ENCODE results near the gene FAM120B.
"Not testable (repeated sequence)": the region's sequence is repeated elsewhere in the genome, so short reads cannot be mapped to it uniquely, and the experiment has no call there.

FAM120B gene

GRCh38 chr6:170398743-170399369 lies 92.3 kb downstream of the FAM120B start:
- not testable (repeated sequence) for DNase-seq

- DNase-seq, result not testable (repeated sequence)
Measured at GRCh38 chr6:170399955-170400558, 93.5 kb downstream of the FAM120B start.

GRCh38 chr6:170402318-170403040 lies 95.9 kb downstream of the FAM120B start:
- no peak for DNase-seq

- no peak for DNase-seq
Measured at GRCh38 chr6:170403451-170403850, 96.9 kb downstream of the FAM120B start.

GRCh38 chr6:170404036-170404435 lies 97.5 kb downstream of the FAM120B start:
- no peak for DNase-seq

GRCh38 chr6:170404697-170405096 lies 98.1 kb downstream of the FAM120B start:
- DNase-seq, result no peak

GRCh38 chr6:170405311-170405975 lies 98.9 kb downstream of the FAM120B start:
- DNase-seq, result no peak

GRCh38 chr6:170407200-170407599 lies 100.6 kb downstream of the FAM120B start:
- no peak for DNase-seq

- no peak for DNase-seq
Measured at GRCh38 chr6:170407932-170408331, 101.4 kb downstream of the FAM120B start.

- DNase-seq, result not testable (repeated sequence)
Measured at GRCh38 chr6:170409746-170410145, 103.2 kb downstream of the FAM120B start.

GRCh38 chr6:170410241-170410640 lies 103.7 kb downstream of the FAM120B start:
- DNase-seq, result no peak

GRCh38 chr6:170415318-170415717 lies 108.8 kb downstream of the FAM120B start:
- no peak for DNase-seq

GRCh38 chr6:170416303-170416702 lies 109.7 kb downstream of the FAM120B start:
- no peak for DNase-seq

- DNase-seq, result no peak
Measured at GRCh38 chr6:170416959-170417606, 110.5 kb downstream of the FAM120B start.

- no peak for DNase-seq
Measured at GRCh38 chr6:170417881-170418280, 111.3 kb downstream of the FAM120B start.

- no peak for DNase-seq
Measured at GRCh38 chr6:170420283-170420682, 113.7 kb downstream of the FAM120B start.

- DNase-seq, result no peak
Measured at GRCh38 chr6:170420791-170421776, 114.5 kb downstream of the FAM120B start.

- DNase-seq, result no peak
Measured at GRCh38 chr6:170421921-170422320, 115.4 kb downstream of the FAM120B start.

GRCh38 chr6:170423030-170423429 lies 116.5 kb downstream of the FAM120B start:
- DNase-seq, result no peak

GRCh38 chr6:170423814-170424603 lies 117.5 kb downstream of the FAM120B start:
- no peak for DNase-seq

GRCh38 chr6:170424604-170425126 lies 118.1 kb downstream of the FAM120B start:
- DNase-seq, result no peak

Data from CD4-positive, alpha-beta T cell treated with Interleukin-4 for 4 hours (primary cell).